HUES48 (cell line): Measurements from ENCODE around the gene PRRG1.
"Not testable (repeated sequence)": the region's sequence is repeated elsewhere in the genome, so short reads cannot be mapped to it uniquely, and the experiment has no call there.

Source experiments
- H3K27ac ChIP-seq: one replicate; pipeline ENCODE4 v1.7.0; 2013; ENCODE audit warnings: low read depth, low read length, inconsistent platforms
- H3K27me3 ChIP-seq: 2 replicates; pipeline ENCODE4 v1.6.1; 2013; ENCODE audit warnings: mild to moderate bottlenecking, low read length; ENCODE audit not compliant: control insufficient read depth, insufficient read depth
- H3K36me3 ChIP-seq: 2 replicates; pipeline ENCODE4 v1.6.1; 2013; ENCODE audit warnings: low read length; ENCODE audit not compliant: control insufficient read depth, insufficient read depth
- H3K4me1 ChIP-seq: 2 replicates; pipeline ENCODE4 v1.6.1; 2013; ENCODE audit warnings: mild to moderate bottlenecking, low read length; ENCODE audit not compliant: control insufficient read depth, insufficient read depth
- H3K4me3 ChIP-seq: 2 replicates; pipeline ENCODE4 v1.5.1; 2013; ENCODE audit warnings: mild to moderate bottlenecking, low read depth, low read length
- H3K9ac ChIP-seq: 2 replicates; pipeline ENCODE4 v1.6.1; 2013; ENCODE audit warnings: mild to moderate bottlenecking, low read depth, low read length, moderate library complexity
- H3K9me3 ChIP-seq: 2 replicates; pipeline ENCODE4 v1.6.1; 2013; ENCODE audit warnings: low read length; ENCODE audit not compliant: control insufficient read depth, insufficient read depth

PRRG1 gene

DNA sequence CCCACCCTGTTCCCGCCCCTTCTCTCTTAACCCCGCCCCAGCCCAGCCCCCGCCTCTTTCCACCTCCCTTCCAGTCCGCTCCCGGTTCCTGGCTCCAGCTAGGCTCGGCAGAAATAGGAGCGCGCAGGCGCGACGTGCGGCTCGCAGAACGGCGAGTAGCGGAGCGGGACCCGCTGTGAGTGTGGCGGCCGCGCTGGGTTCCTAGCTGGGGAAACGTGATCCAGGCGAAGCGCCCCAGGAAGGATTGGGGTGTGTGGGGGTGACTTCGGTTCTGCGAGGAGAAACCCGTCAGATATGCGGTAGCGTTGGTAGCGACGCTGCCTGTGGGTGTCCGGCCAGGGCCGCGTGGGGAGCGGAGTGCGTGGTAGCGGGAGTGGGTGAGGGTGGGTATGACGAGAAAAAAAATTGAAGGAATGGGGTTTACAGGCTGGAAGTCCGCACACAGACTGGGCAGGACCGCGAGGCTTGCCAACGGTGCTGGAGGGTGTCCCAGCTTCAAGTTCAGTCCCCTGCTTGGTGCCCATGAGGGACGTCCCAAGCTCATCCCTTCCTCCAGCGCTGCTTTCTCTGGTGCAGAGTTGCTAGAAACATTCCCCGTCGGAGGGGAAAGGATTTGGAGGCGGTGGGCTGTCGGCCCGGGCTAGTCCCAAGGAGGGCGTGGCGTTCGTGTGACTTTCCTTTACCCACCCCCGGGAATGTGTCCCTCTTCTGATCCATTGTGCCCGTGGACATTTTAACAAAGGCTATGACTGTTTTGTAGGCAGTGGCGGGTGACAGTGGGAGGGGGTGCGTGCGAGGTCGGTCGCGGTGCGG lies at the start of gene PRRG1:
TSS of gene PRRG1 (plus strand) at position 144 of the 813 bp plus-strand sequence. CDS start 56,886 bp downstream, outside the sequence.
- Histone ChIP-seq H3K27ac (peak within 1 kb of the TSS; percentile 51), H3K36me3 (no peaks in the 10 kb centered on the region), H3K27me3 (peaks cover 7% of the 10 kb centered on the region; the same call in 1 of the 2 replicates), H3K9ac (peak within 1 kb of the TSS; percentile 83), H3K4me3 (peak within 1 kb of the TSS; percentile 99), H3K4me1 (peaks cover 36% of the 10 kb centered on the region), H3K9me3 (no peaks in the 10 kb centered on the region)

DNA sequence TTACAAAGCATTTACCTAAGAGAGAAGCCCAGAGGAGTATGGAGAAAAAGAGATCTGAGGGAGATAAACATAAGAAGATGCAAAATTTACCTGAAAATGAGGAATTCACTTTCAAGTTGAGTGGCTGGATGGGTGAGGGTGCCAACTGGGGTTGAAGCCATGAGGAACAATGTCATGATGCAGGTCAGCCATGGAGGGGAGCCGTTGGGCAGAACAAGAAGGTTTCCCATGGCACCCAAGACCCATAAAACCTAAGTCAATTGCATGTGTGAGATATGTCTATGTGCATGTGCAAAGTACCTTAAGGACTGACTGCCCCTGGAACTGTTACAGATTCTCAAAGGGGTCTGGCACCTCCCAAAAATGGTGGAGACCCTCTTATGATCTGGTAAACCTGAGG lies 46.6 kb upstream of the PRRG1 start:
- Histone ChIP-seq H3K36me3 (no peaks in the 10 kb centered on the region), H3K9ac (no peak overlapping the region), H3K9me3 (no peaks in the 10 kb centered on the region), H3K27me3 (no peaks in the 10 kb centered on the region), H3K4me1 (no peaks in the 10 kb centered on the region), H3K27ac (no peak overlapping the region), H3K4me3 (no peak overlapping the region)

DNA sequence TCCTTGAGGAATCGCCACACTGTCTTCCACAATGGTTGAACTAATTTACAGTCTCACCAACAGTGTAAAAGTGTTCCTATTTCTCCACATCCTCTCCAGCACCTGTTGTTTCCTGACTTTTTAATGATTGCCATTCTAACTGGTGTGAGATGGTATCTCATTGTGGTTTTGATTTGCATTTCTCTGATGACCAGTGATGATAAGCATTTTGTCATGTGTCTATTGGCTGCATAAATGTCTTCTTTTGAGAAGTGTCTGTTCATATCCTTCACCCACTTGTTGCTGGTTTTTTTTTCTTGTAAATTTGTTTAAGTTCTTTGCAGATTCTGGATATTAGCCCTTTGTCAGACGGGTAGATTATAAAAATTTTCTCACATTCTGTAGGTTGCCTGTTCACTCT lies 43.9 kb upstream of the PRRG1 start:
- H3K9me3 ChIP-seq, H3K9ac ChIP-seq: not testable (repeated sequence)

DNA sequence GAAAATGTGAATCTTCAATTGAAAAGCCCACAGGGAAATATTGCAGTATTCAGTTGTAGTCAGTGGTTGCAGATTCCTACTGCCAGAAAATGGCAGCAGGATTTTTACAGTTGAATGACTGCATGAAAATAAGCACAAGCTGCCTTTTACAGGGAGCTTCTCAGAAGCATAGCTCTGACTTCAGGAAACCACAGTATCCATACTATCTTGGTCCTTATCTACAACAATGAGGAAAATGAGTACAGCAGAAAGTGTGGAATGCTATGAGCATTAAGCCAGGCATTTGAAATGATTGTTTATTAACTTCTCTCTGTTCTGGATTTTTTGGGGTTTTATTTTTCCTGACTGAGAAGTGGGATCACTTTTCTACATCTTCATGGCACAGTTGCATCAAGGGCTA lies 34.6 kb upstream of the PRRG1 start:
- Histone ChIP-seq H3K9me3 (no peaks in the 10 kb centered on the region), H3K36me3 (no peaks in the 10 kb centered on the region), H3K4me3 (no peak overlapping the region), H3K4me1 (0 out of 2 replicates have a peak, but pooled peaks cover 5% of the 10 kb centered on the region), H3K9ac (no peak overlapping the region), H3K27ac (no peak overlapping the region), H3K27me3 (no peaks in the 10 kb centered on the region)

More for the DNA sequence above, 43.9 kb upstream of the PRRG1 start:
- not testable (repeated sequence) for H3K4me1 ChIP-seq, H3K4me3 ChIP-seq, H3K27me3 ChIP-seq, H3K27ac ChIP-seq, H3K36me3 ChIP-seq

DNA sequence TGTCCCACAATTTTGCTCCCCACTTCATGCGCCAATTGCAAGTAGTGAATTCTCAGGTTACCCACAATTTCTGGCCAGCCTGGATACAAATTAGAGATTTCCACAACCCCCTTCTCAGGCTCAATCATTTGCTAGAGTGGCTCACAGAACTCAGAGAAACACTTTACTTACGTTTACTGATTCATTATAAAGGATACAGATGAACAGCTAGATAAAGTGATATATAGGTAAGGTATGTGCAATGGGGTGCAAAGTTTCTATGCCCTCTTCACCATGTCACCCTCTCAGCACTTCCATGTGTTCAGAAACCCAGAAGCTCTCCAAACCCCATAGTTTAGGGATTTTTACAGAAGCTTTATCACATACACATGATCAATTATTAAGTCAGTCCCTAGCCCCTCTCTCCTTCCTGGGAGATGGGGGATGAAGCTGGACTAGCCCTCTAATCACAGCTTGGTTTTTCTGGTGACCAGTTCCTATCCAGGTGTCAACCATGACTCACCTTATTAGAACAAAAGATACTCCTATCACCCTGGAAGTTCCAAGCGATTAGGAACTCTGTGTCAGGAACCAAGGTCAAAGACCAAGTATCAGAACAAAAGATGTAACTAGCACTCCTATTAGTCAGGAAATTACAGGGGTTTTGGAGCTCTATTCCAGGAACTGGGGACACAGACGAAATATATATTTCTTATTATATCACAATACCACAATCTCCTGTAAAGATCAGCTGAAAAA lies 33.5 kb upstream of the PRRG1 start:
- no peak overlapping the region for H3K27ac ChIP-seq

DNA sequence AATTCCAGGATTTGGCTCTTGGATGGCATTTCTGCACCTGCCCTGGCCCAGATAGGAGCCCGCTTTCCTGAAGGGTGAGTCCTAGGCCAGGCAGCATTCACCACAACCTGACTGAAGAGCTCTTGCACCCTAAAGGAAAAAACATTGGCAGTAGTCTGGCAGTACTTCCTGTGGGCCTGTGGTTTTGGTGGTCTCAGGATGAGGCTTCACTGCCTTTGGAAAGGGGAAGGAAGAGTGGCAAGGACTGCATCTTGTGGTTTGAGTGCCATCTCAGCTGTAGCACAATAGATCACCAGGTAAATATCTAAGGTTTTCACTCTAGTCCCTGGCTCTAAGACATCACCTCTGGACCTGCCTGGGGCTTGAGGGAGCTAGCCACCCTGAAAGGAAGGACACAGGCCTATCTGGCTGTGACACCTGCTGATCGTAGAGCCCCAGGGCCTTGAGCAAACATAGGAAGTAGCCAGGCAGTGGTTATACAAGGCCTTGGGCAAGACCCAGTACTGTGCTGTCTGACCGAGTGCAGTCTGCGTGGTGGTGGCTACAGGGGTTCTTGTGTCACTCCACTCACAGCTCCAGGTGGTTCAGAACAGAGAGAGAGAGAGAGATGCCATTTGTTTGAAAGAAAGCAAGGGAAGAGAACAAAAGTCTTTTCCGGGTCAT lies 28.5 kb upstream of the PRRG1 start:
- H3K4me3 ChIP-seq, result no peak overlapping the region
- no peaks in the 10 kb centered on the region for H3K4me1 ChIP-seq
- no peak overlapping the region for H3K27ac ChIP-seq
- H3K27me3 ChIP-seq, result no peaks in the 10 kb centered on the region
- H3K9me3 ChIP-seq, result no peaks in the 10 kb centered on the region
- H3K9ac ChIP-seq, result no peak overlapping the region
- no peaks in the 10 kb centered on the region for H3K36me3 ChIP-seq

More for the DNA sequence above, 33.5 kb upstream of the PRRG1 start:
- no peak overlapping the region for H3K4me3 ChIP-seq
- 0 out of 2 replicates have a peak, but pooled peaks cover 5% of the 10 kb centered on the region for H3K4me1 ChIP-seq
- no peaks in the 10 kb centered on the region for H3K27me3 ChIP-seq
- H3K9ac ChIP-seq, result no peak overlapping the region
- no peaks in the 10 kb centered on the region for H3K36me3 ChIP-seq
- H3K9me3 ChIP-seq, result no peaks in the 10 kb centered on the region

DNA sequence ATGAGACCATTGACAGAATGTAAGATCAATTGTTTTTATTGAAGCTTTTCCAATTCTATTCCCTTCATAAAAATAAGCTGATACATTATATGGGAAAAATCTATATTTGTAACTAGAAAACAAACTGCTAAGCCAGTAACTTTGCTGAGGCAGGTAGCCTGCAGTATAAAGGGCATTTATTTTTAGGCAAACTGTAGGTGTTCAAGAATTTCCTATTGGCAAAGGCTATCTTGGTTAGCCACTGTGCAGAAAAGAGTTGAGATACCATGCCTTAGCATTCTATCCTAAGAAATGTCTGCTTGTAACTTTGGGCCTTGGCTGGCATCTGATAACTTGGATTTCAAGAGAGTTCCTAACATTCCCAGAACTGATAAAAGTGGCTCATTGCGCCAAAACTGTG lies 18.5 kb upstream of the PRRG1 start:
- Histone ChIP-seq H3K4me1 (no peaks in the 10 kb centered on the region), H3K36me3 (no peaks in the 10 kb centered on the region), H3K27ac (no peak overlapping the region), H3K9ac (no peak overlapping the region), H3K27me3 (no peaks in the 10 kb centered on the region; the same call in 1 of the 2 replicates), H3K4me3 (no peak overlapping the region), H3K9me3 (no peaks in the 10 kb centered on the region)

DNA sequence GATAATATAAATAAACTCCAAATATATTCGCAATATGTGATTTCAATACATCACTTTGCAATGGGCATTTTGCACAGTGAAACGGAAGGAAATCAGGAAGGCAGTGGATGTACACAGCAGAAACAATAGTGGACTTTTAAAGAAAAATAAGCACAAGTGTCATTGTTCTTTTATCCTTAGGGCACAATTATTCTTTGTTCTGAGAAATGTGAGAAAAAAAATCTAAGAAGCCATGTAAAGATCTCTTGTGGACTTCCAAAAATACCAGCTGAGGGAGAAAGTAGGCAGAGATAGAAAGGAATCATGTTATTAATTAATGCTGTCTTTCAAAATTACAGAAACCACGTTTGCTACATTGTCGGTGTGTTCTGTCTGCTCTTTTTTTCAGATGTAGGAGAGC lies 17.6 kb upstream of the PRRG1 start:
- peaks cover 2% of the 10 kb centered on the region; the same call in 1 of the 2 replicates for H3K4me1 ChIP-seq
- no peaks in the 10 kb centered on the region; the same call in 1 of the 2 replicates for H3K27me3 ChIP-seq
- no peak overlapping the region for H3K27ac ChIP-seq
- H3K4me3 ChIP-seq, result no peak overlapping the region
- H3K9ac ChIP-seq, result no peak overlapping the region
- H3K9me3 ChIP-seq, result no peaks in the 10 kb centered on the region
- H3K36me3 ChIP-seq, result no peaks in the 10 kb centered on the region

DNA sequence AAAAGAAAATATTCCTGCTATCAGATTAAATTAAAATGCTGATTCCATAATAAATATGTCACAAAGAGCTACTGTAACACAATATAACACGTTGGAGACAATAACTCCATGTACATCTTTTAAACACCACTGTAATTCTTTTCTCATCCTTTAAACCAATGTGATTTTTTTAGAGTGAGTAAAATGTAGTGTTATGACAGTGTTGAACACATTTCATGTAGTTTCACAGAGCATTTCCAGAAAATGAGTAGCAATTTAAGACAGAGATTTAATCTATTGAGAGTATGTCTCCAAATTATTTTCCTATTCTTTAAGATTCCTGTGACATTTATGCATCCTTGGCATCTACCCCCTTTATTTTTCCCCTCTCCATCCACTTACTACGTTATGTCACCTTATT lies 17.1 kb upstream of the PRRG1 start:
- Histone ChIP-seq H3K27me3 (no peaks in the 10 kb centered on the region; the same call in 1 of the 2 replicates), H3K36me3 (no peaks in the 10 kb centered on the region), H3K27ac (no peak overlapping the region), H3K4me1 (peaks cover 2% of the 10 kb centered on the region; the same call in 1 of the 2 replicates), H3K9ac (no peak overlapping the region), H3K9me3 (no peaks in the 10 kb centered on the region), H3K4me3 (no peak overlapping the region)

DNA sequence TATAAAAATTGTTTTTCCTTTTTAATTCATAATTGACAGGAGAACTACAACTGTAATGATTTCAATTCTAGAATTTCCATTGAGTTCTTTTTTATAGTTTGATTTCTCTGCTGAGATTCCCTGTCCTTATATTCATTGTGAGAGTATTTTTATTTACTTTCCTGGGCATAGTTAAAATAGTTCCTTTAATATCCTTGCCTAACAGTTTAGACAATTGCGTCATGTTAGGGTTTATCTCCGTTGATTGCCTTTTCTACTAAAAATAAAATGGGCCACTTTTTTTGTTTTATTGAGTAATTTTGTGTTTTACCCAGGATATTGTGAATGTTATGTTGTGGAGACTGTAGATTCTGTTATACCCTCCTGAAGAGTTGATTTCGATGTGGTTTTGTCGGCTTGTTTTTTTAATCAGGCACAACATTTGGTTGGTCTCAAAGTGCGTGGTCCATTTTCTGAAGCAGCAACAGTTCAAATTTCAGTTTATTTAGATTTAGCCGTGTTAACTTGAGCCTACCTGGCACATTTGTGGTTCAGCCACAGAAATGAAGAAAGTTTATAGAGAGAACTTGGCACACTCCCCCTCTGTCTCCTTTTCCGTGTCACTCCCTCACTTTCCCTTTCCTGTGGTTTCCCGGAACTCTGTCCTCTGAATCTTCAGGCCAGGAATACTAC lies 16.0 kb upstream of the PRRG1 start:
- Histone ChIP-seq H3K36me3 (no peaks in the 10 kb centered on the region), H3K27ac (no peak overlapping the region), H3K9me3 (no peaks in the 10 kb centered on the region), H3K27me3 (no peaks in the 10 kb centered on the region; the same call in 1 of the 2 replicates), H3K4me3 (no peak overlapping the region), H3K4me1 (peaks cover 2% of the 10 kb centered on the region; the same call in 1 of the 2 replicates), H3K9ac (no peak overlapping the region)
